ENCODE data around the gene ADAP1. TPM values are rescaled to one million over a fixed set of nuclear protein-coding genes. Genes with fewer than 3 reads are reported as not detected.
A peak's percentile ranks its signal among the peaks of the same experiment; 100 is the strongest.
"Not testable (repeated sequence)": the region's sequence is repeated elsewhere in the genome, so short reads cannot be mapped to it uniquely, and the experiment has no call there.

ADAP1 gene
- total and polyA plus RNA-seq, 2 of the 13 experiments (the other 11 are each of a cell fraction or from before 2014, with no cell fraction given), result 10.5 to 24.6 TPM

DNA sequence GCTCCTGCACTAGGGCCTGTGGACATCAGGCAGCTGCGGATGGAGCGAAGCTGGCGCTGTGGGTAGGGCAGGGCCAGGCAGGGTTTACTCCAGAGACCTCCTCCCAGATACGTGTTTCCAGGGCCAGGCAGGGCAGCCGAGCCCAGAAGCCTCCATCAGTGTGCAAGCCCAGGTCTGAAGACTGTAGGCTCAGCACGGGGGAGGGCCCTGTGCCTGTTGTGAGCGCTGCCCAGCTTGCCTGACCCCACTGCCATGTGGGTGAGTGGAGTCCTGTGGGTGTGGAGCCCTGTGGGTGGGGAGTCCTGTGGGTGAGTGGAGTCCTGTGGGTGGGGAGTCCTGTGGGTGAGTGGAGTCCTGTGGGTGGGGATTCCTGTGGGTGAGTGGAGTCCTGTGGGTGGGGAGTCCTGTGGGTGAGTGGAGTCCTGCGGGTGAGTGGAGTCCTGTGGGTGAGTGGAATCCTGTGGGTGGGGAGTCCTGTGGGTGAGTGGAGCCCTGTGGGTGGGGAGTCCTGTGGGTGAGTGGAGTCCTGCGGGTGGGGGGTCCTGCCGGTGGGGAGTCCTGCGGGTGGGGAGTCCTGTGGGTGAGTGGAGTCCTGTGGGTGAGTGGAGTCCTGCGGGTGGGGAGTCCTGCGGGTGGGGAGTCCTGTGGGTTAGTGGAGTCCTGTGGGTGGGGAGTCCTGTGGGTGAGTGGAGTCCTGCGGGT is 46.7 kb upstream of the ADAP1 start:
- intact Hi-C loops (cut with micrococcal nuclease; ENCODE audit: unreplicated experiment); H3K4me2 ChIP-seq (ENCODE audit: low read depth, low read length); H3K9me3 ChIP-seq (ENCODE audit: low read length); POLR2A ChIA-PET; H3K4me3 ChIP-seq (replicated peaks in 1 of 3; ENCODE audit: insufficient read depth in 1 of 3, low read depth in 2 of 3, low read length in 3 of 3); H3K9ac ChIP-seq (ENCODE audit: insufficient read depth, low read depth, low read length); BruUV-seq (replicated peaks); CTCF ChIA-PET (ENCODE audit: low intra/inter-chr PET ratio, low total read pairs); H3K4me1 ChIP-seq (ENCODE audit: insufficient read depth, low read length); H3K79me2 ChIP-seq (ENCODE audit: insufficient read depth, low read length); H3K36me3 ChIP-seq (replicated peaks in 1 of 2; ENCODE audit: control insufficient read depth in 1 of 2, insufficient read depth in 2 of 2, low read length in 2 of 2); FAIRE-seq; H3K27me3 ChIP-seq (ENCODE audit: control insufficient read depth in 1 of 2, insufficient read depth in 2 of 2, low read length in 2 of 2); H2AFZ ChIP-seq (ENCODE audit: low read length); H4K20me1 ChIP-seq (ENCODE audit: insufficient read depth, low read length); DNase-seq (ENCODE audit: low spot score); in situ Hi-C loops (cut with HindIII; ENCODE audit: extremely low pct_ligation_motif_present, low pct_unique_long_range_greater_than_20kb); H3K27ac ChIP-seq (ENCODE audit: extremely low read length, insufficient read depth, low read length): not testable (repeated sequence)
- TF ChIP-seq HNRNPL (IDR thresholded peaks at IDR 0.05; ENCODE audit: low read depth, low read length), result peak; percentile 94
- 93% methylated on average over 11 of the region's 14 CpGs for WGBS (ENCODE audit: low lambda C conversion rate)
- peak; percentile 61 for ATAC-seq

DNA sequence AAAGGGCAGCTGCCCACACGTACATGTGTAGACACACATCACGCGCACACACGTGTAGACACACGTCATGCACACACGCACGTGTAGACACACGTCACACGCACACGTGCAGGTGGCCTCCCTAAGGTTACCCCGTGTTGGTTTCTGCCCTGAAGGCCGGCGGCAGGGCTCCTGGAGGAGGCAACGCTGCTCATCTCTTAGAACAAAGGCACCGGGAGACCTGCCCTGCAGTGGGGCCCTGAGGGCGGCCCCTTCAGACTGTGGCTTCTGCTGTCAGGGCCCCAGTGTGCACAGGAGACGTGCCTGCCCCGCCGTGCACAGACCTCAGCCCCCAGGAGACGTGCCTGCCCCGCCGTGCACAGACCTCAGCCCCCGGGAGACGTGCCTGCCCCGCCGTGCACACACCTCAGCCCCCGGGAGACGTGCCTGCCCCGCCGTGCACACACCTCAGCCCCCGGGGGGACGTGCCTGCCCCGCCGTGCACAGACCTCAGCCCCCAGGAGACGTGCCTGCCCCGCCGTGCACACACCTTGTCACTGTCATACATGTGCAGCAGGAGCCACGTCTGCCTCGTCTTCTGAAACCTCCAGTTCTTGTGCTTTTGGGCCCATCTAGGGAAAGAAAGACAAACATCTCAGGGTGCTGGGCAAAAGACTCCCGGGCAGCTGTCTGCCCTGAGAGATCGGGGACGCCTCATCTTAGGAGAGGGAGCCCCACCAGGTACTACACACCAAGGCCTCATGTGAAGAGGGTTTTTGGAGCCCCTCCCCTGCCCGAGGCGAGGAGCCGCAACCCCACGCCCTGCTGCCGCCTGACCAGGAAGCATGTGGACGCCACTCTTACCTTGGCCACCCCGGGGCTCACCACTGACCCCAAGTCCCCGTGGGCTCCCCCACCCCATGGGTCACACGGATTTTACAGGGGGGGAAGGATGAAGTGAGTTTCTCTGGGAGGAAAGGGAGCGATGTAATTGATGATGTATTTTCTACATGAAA is 45.8 kb upstream of the ADAP1 start:
- Histone ChIP-seq H2AFZ (ENCODE audit: low read length) (no peak overlapping the region), H3K4me3 (replicated peaks in 1 of 3; ENCODE audit: insufficient read depth in 1 of 3, low read depth in 2 of 3, low read length in 3 of 3) (no peak overlapping the region), H3K27me3 (ENCODE audit: control insufficient read depth in 1 of 2, insufficient read depth in 2 of 2, low read length in 2 of 2) (no peaks in the 10 kb centered on the region), H3K9me3 (ENCODE audit: low read length) (no peaks in the 10 kb centered on the region), H3K36me3 (replicated peaks in 1 of 2; ENCODE audit: control insufficient read depth in 1 of 2, insufficient read depth in 2 of 2, low read length in 2 of 2) (peaks cover 0 to 1% of the 10 kb centered on the region in 2 experiments; a peak in 1 of 5 replicates), H3K27ac (ENCODE audit: extremely low read length, insufficient read depth, low read length) (no peak overlapping the region), H3K4me2 (ENCODE audit: low read depth, low read length) (no peak overlapping the region), H3K79me2 (ENCODE audit: insufficient read depth, low read length) (no peaks in the 10 kb centered on the region), H3K4me1 (ENCODE audit: insufficient read depth, low read length) (no peaks in the 10 kb centered on the region), H3K9ac (ENCODE audit: insufficient read depth, low read depth, low read length) (no peak overlapping the region), H4K20me1 (ENCODE audit: insufficient read depth, low read length) (no peaks in the 10 kb centered on the region)
- TF ChIP-seq, protein P1, sequence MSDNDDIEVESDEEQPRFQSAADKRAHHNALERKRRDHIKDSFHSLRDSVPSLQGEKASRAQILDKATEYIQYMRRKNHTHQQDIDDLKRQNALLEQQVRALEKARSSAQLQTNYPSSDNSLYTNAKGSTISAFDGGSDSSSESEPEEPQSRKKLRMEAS (IDR thresholded peaks at IDR 0.05), result no peak
- no peak for TF ChIP-seq ZNF703 (CRISPR knock-in tag; IDR thresholded peaks at IDR 0.05; ENCODE audit: borderline replicate concordance)
- no peak for TF ChIP-seq ZC3H13 (CRISPR knock-in tag; IDR thresholded peaks at IDR 0.05)
- no peak for TF ChIP-seq ZNF558 (CRISPR knock-in tag; IDR thresholded peaks at IDR 0.05; ENCODE audit: borderline replicate concordance)
- TF ChIP-seq STAG1 (CRISPR knock-in tag; IDR thresholded peaks at IDR 0.05), result no peak
- no peak for TF ChIP-seq WIZ (CRISPR knock-in tag; IDR thresholded peaks at IDR 0.05)
- no peak for TF ChIP-seq REXO4 (CRISPR knock-in tag; IDR thresholded peaks at IDR 0.05; ENCODE audit: borderline replicate concordance)
- no peak for TF ChIP-seq ZFP36 (IDR thresholded peaks at IDR 0.05; ENCODE audit: borderline replicate concordance, low read depth, low read length, partially characterized antibody)
- TF ChIP-seq, protein P2, sequence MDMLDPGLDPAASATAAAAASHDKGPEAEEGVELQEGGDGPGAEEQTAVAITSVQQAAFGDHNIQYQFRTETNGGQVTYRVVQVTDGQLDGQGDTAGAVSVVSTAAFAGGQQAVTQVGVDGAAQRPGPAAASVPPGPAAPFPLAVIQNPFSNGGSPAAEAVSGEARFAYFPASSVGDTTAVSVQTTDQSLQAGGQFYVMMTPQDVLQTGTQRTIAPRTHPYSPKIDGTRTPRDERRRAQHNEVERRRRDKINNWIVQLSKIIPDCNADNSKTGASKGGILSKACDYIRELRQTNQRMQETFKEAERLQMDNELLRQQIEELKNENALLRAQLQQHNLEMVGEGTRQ (IDR thresholded peaks at IDR 0.05; ENCODE audit: low read depth, low read length), result no peak
- TF ChIP-seq, protein P2 (CRISPR knock-in tag; IDR thresholded peaks at IDR 0.05; ENCODE audit: borderline replicate concordance), result no peak
- DNase-seq (ENCODE audit: low spot score) (no peak), FAIRE-seq (no peak), ATAC-seq (no peak)
- no TSS peak for BruUV-seq (replicated peaks)
- POLR2A ChIA-PET, result no interaction called here
- CTCF ChIA-PET (ENCODE audit: low intra/inter-chr PET ratio, low total read pairs), result no interaction called here
- WGBS (ENCODE audit: low lambda C conversion rate), result 96% methylated on average over 42 of the region's 52 CpGs
- intact Hi-C loops (cut with micrococcal nuclease; ENCODE audit: unreplicated experiment) (no loop called here), in situ Hi-C loops (cut with HindIII; ENCODE audit: extremely low pct_ligation_motif_present, low pct_unique_long_range_greater_than_20kb) (loop anchor here (5.0 kb wide), 1 partner anchor 177 kb away; no protein-coding TSS in a partner anchor)
